ENCODE measurements around the gene DIPK1A.

GRCh38 chr1:92858564-92859399 lies 102.5 kb downstream of the DIPK1A start:
- TF ChIP-seq CTCF (IDR thresholded peaks at IDR 0.05), result peak; percentile 88 to 97 (median 94)
- no peak for TF ChIP-seq POLR2A (IDR thresholded peaks at IDR 0.05)
- TF ChIP-seq EP300 (IDR thresholded peaks at IDR 0.05), result no peak
